Measurements from ENCODE around the gene NTN1. TPM values are rescaled to one million over a fixed set of nuclear protein-coding genes. Genes with fewer than 3 reads are reported as not detected.

Gene NTN1
- total RNA-seq, 1 experiment from 2014 or later: 17.7 TPM

DNA sequence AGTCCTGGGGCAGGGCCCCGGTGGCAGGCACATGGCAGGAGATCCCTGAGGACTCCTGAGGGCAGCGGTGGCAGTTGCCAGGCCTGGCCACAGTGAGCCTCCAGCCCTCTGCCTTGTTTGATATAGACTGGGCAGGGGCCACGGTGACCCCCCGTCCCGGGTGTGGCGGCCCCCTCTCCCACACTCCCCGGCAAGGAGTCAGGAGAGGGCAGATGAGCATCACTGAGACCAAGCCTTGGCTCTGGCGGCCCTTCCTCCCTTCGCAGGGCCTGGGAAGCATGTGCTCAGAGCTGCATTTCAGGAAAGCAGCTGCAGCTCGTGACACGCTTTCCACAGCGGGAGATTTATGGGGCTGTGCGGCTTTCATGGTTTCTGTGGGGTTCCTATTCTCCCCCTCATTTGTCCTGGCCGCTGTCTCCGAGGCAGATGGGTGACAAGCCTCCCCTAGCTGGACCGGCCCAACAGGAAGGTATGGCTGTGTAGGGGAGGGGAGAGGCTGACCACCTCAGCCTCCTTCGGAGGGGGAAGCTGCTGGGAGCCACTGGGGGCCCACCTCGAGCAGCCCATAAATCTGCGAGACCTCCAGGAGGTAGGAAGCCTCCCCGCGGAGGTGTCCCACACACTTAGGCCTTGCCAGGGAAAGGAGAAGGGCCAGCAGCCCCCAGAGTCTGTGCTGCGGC is 211.4 kb downstream of the NTN1 start:
- intact Hi-C loops (cut with micrococcal nuclease; ENCODE audit: unreplicated experiment): no loop called here
- H4K20me1 ChIP-seq (ENCODE audit: insufficient read depth): no peaks in the 10 kb centered on the region
- POLR2A ChIA-PET (ENCODE audit: unreplicated experiment): no interaction called here

DNA sequence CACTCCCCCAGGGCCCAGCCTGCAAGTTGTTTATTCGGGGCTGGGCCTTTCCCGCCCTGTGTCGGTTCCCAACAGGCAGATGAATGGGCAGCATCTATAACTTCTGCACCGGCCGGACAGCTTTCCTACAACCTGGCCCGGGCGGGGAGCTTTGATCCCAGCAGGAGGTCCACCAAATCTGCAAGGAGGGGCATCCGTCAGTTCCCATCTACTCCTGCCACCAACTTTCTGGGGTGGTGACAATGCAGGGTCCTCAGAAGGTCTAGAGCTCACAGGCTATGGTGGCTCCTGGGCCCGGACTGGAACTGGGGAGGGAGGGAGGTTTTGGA is 211.9 kb downstream of the NTN1 start:
- ChIA-PET POLR2A (ENCODE audit: unreplicated experiment) (no interaction called here), CTCF (no interaction called here)
- no TSS peak for BruUV-seq (replicated peaks)

More for the DNA sequence above, 211.4 kb downstream of the NTN1 start:
- H3K36me3 ChIP-seq (ENCODE audit: low read depth): no peaks in the 10 kb centered on the region
- no peaks in the 10 kb centered on the region for H3K9me2 ChIP-seq (ENCODE audit: insufficient read depth)
- H3K27ac ChIP-seq: no peak overlapping the region
- TF ChIP-seq, protein P1, sequence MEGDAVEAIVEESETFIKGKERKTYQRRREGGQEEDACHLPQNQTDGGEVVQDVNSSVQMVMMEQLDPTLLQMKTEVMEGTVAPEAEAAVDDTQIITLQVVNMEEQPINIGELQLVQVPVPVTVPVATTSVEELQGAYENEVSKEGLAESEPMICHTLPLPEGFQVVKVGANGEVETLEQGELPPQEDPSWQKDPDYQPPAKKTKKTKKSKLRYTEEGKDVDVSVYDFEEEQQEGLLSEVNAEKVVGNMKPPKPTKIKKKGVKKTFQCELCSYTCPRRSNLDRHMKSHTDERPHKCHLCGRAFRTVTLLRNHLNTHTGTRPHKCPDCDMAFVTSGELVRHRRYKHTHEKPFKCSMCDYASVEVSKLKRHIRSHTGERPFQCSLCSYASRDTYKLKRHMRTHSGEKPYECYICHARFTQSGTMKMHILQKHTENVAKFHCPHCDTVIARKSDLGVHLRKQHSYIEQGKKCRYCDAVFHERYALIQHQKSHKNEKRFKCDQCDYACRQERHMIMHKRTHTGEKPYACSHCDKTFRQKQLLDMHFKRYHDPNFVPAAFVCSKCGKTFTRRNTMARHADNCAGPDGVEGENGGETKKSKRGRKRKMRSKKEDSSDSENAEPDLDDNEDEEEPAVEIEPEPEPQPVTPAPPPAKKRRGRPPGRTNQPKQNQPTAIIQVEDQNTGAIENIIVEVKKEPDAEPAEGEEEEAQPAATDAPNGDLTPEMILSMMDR (conservative IDR thresholded peaks at IDR 0.05): no peak
- TF ChIP-seq EZH2 (IDR thresholded peaks at IDR 0.05; ENCODE audit: low read depth): no peak
- H3K4me2 ChIP-seq: no peak overlapping the region
- H3K79me2 ChIP-seq (ENCODE audit: low read depth): no peaks in the 10 kb centered on the region
- H3K4me1 ChIP-seq (replicated peaks; ENCODE audit: insufficient read depth): no peaks in the 10 kb centered on the region
- CTCF ChIA-PET: no interaction called here
- H3K4me3 ChIP-seq: no peak overlapping the region
- no TSS peak for BruUV-seq (replicated peaks)
- H2AFZ ChIP-seq: no peak overlapping the region
- no peaks in the 10 kb centered on the region for H3K9me3 ChIP-seq (ENCODE audit: insufficient read depth, low read depth)
- H3F3A ChIP-seq (ENCODE audit: insufficient read depth, low read depth): no peaks in the 10 kb centered on the region
- DNase-seq: no peak
- H3K27me3 ChIP-seq (ENCODE audit: insufficient read depth, low read depth): no peaks in the 10 kb centered on the region

DNA sequence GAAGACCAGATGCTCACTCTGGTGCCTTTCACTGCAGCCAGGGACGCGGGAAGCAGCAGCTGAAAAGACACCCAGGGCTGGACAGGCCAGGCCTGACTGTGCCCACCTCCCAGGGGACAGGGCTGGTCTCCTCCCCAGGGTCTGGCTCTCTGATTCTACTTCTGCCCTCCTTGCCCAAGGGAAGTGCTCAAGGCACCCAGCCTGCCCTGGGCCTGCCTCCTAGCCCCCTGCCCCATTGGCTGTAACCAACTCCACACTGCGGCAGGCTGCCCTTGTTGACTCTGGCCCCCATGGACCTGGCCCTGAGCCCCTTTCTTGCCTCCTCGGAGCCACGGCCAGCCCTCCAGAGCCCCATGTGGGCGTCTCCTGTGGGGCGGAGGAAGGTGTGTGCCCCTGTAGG is 212.5 kb downstream of the NTN1 start:
- H3K4me3 ChIP-seq: no peak overlapping the region
- no peak overlapping the region for H2AFZ ChIP-seq
- no TSS peak for BruUV-seq (replicated peaks)
- no peaks in the 10 kb centered on the region for H3K9me3 ChIP-seq (ENCODE audit: insufficient read depth, low read depth)
- no peaks in the 10 kb centered on the region for H3K27me3 ChIP-seq (ENCODE audit: insufficient read depth, low read depth)
- no peaks in the 10 kb centered on the region for H3F3A ChIP-seq (ENCODE audit: insufficient read depth, low read depth)
- DNase-seq: no peak
- H3K36me3 ChIP-seq (ENCODE audit: low read depth): no peaks in the 10 kb centered on the region
- TF ChIP-seq EZH2 (IDR thresholded peaks at IDR 0.05; ENCODE audit: low read depth): no peak
- TF ChIP-seq, protein P1 (conservative IDR thresholded peaks at IDR 0.05): no peak
- POLR2A ChIA-PET (ENCODE audit: unreplicated experiment): no interaction called here
- H3K4me2 ChIP-seq: no peak overlapping the region
- no peak overlapping the region for H3K27ac ChIP-seq
- H4K20me1 ChIP-seq (ENCODE audit: insufficient read depth): no peaks in the 10 kb centered on the region
- H3K4me1 ChIP-seq (replicated peaks; ENCODE audit: insufficient read depth): no peaks in the 10 kb centered on the region
- no peaks in the 10 kb centered on the region for H3K79me2 ChIP-seq (ENCODE audit: low read depth)
- H3K9me2 ChIP-seq (ENCODE audit: insufficient read depth): no peaks in the 10 kb centered on the region
- CTCF ChIA-PET: no interaction called here
- intact Hi-C loops (cut with micrococcal nuclease; ENCODE audit: unreplicated experiment): no loop called here

More for the DNA sequence above, 211.9 kb downstream of the NTN1 start:
- no peak for DNase-seq
- H3K79me2 ChIP-seq (ENCODE audit: low read depth): no peaks in the 10 kb centered on the region
- H3K27me3 ChIP-seq (ENCODE audit: insufficient read depth, low read depth): no peaks in the 10 kb centered on the region
- no peaks in the 10 kb centered on the region for H3K36me3 ChIP-seq (ENCODE audit: low read depth)
- H3K9me2 ChIP-seq (ENCODE audit: insufficient read depth): no peaks in the 10 kb centered on the region
- H4K20me1 ChIP-seq (ENCODE audit: insufficient read depth): no peaks in the 10 kb centered on the region
- H3K4me1 ChIP-seq (replicated peaks; ENCODE audit: insufficient read depth): no peaks in the 10 kb centered on the region
- TF ChIP-seq EZH2 (IDR thresholded peaks at IDR 0.05; ENCODE audit: low read depth): no peak
- TF ChIP-seq, protein P1 (conservative IDR thresholded peaks at IDR 0.05): no peak
- no peaks in the 10 kb centered on the region for H3K9me3 ChIP-seq (ENCODE audit: insufficient read depth, low read depth)
- no peaks in the 10 kb centered on the region for H3F3A ChIP-seq (ENCODE audit: insufficient read depth, low read depth)
- no peak overlapping the region for H3K4me3 ChIP-seq
- intact Hi-C loops (cut with micrococcal nuclease; ENCODE audit: unreplicated experiment): no loop called here
- H3K4me2 ChIP-seq: no peak overlapping the region
- no peak overlapping the region for H3K27ac ChIP-seq
- no peak overlapping the region for H2AFZ ChIP-seq

Data from PC-9 (cell line).